ENCODE data around the gene PIEZO2.
A peak's percentile ranks its signal among the peaks of the same experiment; 100 is the strongest.

Gene PIEZO2

DNA sequence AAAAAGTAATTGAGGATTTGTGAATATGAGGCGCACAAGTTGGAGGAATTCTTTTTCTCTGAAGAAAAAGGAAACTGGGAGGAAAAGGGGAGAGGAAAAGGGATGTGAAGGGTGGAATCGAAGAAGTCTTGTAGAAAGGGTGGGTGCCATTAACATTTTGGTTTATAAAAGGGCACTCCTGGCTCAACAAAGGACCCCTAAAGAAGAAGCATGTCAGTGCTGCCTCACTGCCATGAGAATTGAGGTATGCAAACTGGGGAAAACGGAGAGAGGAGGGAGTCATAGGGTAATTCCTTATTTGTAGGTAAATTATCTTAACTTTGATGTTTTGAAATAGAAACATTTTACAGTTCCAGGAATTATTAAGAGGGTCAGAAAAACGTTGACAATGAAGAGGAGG lies 416.4 kb downstream of the PIEZO2 start:
- DNase-seq (ENCODE audit: low read depth): no peak

DNA sequence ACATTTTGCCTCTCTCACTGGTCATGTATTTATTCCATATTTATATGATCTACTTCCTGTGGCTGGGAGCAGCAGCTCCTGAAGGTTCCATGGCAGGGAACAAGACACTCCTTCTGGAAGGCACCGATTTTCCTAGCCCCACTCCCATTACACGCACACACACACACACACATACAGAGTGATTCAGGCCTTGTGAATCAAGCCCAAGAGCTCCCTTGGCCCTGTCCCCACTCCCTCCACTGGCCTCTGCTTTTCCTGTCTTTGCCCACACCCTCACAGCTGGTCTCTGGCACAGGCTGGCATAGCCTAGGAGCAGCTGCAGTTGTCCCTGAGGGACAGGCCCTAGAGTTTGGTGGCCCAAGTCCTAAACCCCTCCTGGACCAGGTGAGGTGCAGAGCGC lies 421.9 kb downstream of the PIEZO2 start:
- DNase-seq (ENCODE audit: low read depth): peak; percentile 33

DNA sequence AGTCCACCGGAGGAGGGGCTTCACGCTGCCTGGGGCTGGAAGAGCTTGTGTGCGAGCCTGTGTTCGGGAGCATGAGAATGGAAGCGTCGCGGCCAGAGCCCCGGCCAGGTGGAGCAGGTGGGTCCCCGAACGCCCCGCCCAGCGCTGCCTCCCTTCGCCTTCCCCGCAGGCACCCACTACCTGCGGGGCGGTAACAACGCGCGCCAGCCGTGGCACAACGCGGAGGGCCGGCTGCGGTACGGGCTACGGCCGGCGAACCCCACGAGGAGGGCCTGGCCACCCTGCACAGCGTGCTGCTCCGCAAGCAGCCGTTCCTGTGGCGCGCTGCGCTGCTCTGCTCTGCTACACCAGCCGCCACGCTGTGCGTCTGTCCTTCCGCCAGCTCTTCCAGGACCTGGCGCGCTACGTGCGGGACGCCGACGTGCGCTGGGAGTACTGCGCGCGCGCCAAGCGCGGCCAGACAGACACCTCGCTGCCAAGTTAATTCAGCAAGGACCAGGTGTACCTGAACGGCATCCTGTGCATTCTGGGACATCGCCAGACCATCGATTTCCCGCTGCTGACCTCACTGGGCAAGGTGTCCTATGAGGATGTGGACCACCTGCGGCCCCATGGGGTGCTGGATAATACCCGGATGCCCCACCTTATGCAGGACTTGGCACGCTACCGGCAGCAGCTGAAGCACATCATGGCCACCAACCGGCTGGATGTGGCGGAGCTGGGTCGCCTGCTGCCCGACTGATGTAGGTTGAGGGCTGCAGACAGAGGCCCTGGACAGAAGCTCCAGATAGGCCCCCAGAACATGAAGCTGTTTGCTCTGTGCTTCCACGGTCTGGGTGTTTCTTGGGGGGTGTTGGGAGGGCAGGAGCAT lies 422.9 kb downstream of the PIEZO2 start:
- no peak for DNase-seq (ENCODE audit: low read depth)

DNA sequence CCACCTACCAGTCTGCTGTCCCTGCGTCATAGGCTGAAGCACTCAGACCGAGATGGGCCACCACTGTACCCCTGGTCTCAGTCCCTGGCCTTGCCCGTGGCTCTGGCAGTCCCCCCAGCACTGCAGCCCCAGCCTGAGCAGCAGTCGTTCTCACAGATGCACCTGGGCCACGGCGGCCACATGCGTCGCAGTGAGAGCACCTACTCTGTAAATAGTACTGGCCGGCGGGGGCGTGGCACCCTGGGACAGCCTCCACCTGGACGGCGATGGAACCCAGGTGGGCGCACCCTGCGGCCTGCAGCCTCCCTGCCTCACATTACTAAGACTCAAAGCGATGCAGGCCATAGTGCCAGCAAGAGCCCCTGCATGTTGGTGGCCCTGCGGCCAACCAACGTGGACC lies 424.7 kb downstream of the PIEZO2 start:
- no peak for DNase-seq (ENCODE audit: low read depth)

DNA sequence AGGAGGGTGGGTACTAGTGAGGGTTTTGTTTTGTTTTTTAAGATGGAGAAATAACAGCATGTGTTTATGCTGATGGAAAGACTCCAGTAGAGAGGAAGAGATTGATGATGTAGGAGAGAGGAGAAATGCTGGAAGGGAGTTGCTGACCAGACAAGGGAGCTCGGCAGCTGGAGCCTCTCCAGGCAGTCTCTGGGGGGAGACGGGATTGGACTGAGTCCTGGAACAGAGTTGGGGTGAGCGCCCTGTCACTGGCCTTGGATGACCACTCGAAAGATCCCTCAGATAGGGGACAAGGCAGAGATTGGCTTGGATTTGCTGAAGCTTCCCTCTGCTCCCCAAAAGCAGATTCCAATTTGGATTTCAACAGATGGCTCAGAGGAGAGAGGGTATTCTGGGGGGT lies 425.9 kb downstream of the PIEZO2 start:
- DNase-seq (ENCODE audit: low read depth): no peak

DNA sequence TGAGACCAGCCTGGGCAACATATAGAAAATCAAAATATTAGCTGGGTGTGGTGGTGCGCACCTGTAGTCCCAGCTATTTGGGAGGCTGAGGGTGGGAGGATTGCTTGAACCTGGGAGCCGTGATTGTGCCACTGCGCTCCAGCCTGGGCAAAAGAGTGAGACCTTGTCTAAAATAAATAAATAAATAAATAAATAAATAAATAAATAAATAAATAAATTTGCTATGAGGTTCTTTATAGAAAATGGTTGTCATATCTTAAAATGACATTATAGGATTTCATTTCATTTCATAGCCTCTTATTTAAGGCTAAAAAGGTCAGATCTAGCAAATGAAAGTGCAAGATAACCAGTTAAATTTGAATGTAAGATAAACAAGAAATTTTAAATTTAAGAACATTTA lies 430.6 kb downstream of the PIEZO2 start:
- DNase-seq (ENCODE audit: low read depth): no peak

DNA sequence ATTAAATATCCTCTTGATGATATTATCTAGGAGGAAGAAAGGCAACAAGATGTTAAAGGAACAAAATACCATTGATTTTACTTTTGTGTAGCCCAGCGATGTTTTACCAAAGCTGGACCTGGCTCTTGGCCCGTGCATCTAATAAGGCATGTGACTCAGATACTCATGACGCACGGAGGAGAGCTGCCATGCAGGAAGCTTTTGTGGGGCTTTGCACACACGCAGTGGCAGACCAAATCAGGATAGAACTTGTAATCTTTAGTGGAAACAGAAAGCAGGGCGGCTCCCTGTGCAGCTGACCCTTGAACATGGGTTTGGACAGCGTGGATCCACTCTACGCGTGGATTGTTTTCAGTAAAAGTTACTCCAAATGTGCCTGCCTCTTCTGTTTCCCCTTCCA lies 433.6 kb downstream of the PIEZO2 start:
- peak; percentile 87 for DNase-seq (ENCODE audit: low read depth)

DNA sequence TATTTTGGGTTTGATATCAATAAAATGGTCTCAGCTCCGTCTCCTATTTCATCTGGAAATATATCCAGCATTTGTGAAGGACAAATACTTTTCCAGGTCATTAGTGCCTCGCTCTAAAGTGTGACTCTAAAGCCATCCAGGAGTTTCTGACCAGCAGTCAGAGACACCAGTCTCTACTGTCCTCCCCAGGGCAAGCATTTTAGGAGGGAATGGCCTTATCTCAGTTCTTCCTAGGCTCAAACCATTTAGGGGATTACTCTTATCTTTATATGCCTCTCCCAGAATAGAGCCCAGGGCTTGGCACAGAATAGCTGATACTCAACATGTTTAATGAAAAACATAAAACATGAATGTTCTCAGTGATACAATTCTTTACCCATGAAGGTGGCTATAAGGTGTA lies 436.0 kb downstream of the PIEZO2 start:
- DNase-seq (ENCODE audit: low read depth): no peak

DNA sequence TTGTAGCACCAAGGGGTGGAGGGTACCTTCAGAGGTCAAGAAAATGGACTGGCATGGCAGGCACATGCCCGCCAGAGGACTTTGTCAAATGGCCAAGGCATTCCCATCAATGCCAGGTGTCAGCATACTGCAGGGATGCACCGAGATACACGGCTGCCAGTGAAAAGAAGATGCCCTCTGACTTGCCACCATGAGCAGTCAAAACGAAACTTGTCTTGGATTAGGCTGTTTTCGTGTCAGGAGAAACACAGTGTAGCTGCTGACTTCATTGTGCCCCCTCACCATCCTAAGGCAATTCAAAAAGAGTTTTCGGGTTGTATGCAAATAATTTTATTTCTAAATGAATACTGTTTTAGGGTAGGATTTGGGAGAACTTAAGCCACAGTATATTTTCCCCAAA lies 442.1 kb downstream of the PIEZO2 start:
- no peak for DNase-seq (ENCODE audit: low read depth)

DNA sequence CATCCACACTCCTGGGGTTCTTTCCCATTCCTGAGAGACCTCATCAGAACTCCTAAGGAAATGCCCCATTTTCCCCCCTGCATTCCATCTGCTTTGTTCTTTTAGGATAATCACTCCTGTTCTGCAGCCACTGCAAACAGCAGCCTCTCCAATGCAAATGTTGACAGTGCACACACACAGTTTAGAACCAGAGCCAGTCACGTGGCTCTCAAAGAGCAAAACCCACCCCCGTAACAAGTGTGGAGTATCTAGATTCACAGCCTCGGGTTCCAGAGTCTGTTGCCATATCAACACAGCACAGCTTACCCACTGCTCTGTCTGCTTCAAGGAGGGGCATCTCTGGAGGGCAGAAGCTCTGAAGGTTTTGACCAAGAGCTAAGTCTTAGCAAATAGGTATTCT lies 443.6 kb downstream of the PIEZO2 start:
- DNase-seq (ENCODE audit: low read depth): no peak

DNA sequence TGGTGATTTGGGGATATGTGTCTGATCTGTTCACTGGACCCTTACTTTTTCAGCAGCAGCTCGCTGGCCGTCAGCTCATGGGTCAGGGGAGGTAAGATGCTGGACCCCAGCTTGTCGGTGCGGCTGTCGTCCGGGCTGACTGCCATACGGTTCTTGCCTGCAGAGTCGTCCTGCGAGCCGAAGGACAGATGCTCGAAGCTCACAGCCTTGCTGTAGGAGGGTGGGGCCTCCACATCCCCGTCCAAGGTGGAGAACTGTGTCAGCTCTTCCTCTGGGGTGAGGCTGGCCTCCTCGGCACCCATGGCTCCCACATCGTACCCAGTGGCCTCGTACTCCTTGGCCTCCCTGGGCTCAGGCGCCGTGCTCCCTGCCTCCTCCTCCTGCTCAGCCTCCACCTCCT lies 444.1 kb downstream of the PIEZO2 start:
- no peak for DNase-seq (ENCODE audit: low read depth)

DNA sequence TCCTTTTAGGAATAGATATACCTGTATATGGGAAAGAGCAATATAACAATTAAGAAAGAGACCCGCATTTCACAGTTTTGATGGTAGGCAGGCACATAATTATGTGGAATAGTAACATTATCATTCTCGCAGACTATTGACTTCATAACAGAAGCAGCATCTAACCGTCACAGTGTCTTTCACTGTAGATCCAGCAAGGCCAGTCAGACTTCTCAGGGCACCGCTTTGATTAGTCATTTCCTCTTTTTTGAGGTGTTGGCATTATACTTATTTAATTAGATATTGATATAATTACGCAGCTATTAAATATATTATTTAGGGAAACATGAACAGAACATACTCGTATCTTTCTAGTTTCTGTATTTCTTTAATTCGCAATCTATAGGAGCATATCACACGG lies 447.2 kb downstream of the PIEZO2 start:
- no peak for DNase-seq (ENCODE audit: low read depth)

DNA sequence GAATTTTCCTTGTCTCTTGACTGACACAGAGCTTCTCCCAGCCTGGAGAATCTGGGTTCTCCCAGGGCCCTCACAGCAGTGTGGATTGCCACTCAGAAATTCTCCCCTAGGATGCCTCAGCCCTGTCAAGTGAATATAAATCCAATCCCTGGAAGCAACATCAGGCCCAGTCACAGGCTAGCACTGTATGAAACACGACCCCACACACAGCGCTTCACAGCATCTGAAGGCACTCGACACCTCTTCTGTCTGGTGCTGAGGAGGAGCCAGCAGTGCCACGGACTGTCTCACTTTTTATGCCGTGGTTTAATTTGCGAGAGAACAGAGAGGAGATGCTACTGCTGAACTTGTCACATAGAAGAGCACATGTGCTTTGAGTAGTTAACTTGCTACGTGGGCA lies 459.0 kb downstream of the PIEZO2 start:
- DNase-seq (ENCODE audit: low read depth): no peak

DNA sequence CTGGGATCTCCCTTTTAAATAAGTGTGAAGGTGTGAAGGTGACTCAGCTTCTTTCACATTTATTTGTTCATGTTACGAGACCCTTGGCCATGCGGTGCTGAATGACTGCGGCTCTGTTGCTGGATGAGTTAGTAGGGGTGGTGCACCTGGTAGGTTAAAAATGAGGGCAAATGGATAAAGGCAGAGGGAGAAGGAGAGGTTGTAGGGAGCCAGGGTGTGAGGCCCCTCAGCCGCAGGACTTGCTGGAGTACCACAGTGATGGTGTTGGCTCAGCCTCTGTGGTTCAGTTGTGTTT lies 459.4 kb downstream of the PIEZO2 start:
- no peak for DNase-seq (ENCODE audit: low read depth)

DNA sequence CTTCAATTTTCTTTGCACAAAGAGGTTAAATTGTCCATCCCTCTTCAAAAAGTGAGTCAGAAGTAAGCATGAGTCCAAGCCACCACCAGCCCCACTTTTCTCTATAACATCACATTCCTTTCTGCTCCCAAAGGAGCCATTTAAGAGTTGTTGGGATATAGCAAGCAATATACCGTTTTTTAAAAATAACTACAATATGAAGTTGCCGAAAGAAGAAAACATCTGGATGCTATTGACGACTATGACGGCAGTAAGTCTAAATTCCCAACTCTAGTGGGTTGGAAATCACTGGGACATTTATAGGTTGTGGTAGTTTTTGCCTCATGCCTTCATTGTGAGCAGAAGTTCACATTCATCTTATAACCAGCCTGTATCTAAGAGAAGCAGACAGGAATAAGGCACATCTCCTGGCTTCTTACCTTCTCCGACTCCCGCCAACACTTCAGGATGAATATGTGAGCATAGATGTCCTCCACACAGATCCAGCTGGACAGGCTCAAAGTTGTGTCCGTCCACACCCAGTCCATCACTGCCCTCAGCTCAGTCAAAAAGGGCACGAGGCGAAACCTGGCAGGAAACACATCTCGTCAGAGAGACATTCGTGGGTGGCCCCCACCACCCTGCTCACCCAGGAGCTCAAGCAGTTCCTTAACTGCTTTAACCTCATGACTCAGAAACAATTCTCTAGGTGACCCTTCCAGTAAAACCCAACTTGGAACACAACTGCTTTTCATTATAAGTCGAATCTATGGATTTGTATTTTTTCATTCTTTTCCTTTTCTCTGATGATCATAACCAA lies 459.9 kb downstream of the PIEZO2 start:
- peak; percentile 64 for DNase-seq (ENCODE audit: low read depth)

DNA sequence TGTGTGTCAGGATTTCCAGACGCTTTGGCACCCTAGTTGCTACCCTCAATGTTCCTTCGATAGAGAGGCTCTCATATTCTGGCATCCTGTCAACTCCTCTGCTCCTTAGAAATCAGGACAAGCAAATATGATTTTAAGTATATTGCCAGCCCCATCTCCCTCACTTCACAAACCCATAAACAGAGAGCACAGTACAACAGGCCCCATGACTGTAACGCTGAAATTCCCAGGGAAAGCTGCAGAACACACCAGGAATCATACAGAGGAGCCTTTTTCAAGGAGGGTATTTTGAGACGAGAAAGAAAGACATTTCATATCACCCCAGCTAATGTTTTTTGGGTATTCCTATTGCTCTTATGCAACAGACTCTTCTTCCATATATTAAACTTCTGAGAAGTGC lies 460.6 kb downstream of the PIEZO2 start:
- DNase-seq (ENCODE audit: low read depth): no peak

DNA sequence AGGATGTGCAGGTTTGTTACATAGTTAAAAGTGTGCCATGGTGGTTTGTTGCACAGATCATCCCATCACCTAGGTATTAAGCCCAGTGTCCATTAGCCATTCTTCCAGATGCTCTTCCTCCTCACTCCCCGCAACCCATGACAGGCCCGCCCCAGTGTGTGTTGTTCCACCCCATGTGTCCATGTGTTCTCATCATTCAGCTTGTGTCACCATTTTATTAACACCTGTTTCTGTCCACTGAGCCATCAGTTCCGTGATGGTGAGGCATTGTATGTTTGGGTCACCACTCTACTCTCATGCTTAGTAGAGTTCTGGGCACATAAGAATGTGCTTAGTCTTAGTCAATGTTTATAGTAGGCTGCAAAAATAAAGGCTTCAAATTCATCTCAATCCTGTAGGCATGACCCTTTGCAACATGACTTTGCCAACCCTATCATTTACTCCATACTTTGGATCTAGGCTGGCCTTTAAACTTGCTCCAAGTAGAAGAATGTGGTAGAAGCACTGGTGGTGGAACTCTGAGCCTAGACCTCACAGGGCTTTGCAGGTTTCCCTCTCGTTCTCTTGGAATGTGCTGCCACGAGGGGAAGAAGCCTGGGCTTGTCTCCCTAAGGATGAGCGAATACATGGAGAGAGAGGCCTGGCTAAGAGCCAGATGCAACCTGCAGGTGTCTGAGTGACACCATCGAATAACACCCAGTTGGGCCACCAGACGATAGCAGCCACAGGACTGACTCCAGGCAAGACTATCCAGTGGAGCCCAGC lies 462.0 kb downstream of the PIEZO2 start:
- DNase-seq (ENCODE audit: low read depth): no peak

DNA sequence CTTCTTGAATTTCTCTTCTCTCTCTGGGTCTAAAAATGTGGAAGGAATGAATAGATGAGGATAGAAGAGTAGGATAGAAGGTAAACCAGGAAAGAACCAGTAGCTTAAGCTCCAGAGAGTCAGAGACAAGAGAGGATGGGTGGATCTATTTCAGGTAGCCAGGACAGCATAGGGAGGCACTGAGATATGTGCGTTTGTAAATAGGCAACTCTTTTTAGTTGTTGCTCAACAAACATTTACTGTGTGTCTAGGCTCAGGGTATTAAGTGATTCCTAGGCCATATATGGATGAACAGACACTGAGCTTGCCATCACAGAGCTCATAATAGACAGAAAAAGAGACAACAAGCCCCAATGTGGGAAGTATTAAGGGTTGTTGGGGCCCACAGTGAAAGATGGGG lies 463.1 kb downstream of the PIEZO2 start:
- DNase-seq (ENCODE audit: low read depth): no peak

DNA sequence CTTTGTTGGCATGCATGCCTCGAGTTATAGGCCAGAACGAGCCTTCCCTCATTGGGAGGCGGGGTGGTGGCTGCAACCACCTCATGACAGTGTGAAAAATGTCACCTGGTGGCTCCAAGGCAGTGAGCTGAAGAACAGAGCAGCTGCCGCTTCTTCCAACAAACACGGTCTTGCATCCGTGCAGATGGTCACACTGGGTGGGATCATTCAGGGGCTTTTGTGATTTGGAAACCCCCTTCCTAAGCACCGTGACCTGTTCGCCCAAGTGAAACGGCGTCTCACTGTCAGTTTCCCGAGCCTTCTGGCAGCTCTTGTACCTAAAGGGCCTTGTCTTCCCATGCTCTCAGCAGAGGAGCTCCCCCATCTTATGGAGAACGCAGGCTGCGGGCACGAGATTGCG lies 463.9 kb downstream of the PIEZO2 start:
- DNase-seq (ENCODE audit: low read depth): no peak

DNA sequence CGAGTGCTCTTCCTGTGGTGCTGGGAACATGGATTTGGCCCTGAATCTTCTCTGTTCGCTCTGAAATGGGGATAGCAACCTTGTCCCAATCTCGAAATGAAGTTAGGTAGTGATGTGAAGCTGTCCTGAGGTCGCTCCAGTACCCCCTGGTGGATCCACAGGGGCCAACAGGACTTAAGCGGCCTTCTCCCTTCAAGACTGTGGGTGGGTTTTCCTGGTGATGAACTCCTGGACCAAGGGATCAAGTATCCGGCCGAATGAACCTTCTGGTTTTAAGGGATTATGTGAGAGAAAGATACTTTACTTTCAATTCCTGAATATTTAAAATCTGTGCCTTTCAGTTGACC lies 467.0 kb downstream of the PIEZO2 start:
- DNase-seq (ENCODE audit: low read depth): no peak

DNA sequence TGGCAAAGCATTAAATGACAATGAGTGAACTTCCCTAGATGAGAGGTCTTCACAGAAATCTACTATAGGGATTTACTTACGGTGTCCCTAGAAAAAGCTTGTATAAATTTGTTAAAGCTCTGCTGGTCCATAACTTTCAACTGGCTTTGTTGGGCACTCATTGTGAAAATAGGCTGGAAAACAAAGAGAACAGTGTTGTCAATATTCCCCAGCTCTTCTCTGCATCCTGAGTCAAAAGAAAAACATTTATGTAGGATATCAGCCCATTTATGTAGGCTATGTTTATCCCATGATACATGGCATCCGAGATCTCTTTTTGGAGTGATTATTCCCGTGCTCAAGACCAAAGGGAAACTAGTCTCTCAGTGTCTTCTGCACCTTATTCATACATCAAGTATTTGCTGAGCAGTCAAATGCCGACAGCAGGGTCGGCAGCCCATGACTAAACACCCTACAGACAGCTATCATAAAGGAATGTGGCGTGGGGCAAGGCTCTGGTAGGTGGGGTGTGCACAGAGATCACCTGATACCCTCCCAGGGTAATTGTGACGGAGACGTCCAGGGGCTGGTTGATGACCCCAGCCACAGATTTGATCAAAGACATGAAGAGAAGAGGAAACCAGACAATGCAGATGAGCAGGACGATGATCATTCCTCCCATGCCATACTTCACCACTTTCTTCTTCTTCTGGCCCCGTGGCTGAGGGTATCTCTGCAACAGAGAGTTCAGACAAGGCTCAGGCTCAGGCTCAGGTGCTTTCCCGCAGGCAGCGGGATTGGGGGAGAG lies 467.6 kb downstream of the PIEZO2 start:
- DNase-seq (ENCODE audit: low read depth): no peak

DNA sequence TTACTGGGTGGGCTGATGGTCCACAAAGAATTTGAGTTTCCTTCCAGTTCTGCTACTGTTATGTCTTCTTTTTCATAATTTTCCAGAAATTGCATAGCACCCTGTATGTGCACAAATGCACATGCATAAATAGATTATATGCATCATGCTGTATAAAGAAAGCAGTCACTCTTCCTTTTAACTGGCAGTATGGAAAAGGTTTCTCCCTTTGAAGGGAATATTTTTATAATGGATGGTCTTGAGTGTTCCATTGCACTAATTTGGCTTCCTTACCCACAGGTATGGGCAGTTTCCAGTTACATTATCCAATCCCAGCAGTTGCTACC lies 469.1 kb downstream of the PIEZO2 start:
- DNase-seq (ENCODE audit: low read depth): no peak

Measured in stromal cell of bone marrow (primary cell).